GM12801 (cell line): ENCODE measurements around the gene DDR1.

Experiments
- TF ChIP-seq, protein P1 (sequence below): IDR thresholded peaks from one replicate; pipeline ENCODE4 v1.5.1; 2011; ENCODE audit warnings: control low read depth; ENCODE audit not compliant: insufficient read length; ENCODE audit errors: extremely low read depth

Gene DDR1

DNA sequence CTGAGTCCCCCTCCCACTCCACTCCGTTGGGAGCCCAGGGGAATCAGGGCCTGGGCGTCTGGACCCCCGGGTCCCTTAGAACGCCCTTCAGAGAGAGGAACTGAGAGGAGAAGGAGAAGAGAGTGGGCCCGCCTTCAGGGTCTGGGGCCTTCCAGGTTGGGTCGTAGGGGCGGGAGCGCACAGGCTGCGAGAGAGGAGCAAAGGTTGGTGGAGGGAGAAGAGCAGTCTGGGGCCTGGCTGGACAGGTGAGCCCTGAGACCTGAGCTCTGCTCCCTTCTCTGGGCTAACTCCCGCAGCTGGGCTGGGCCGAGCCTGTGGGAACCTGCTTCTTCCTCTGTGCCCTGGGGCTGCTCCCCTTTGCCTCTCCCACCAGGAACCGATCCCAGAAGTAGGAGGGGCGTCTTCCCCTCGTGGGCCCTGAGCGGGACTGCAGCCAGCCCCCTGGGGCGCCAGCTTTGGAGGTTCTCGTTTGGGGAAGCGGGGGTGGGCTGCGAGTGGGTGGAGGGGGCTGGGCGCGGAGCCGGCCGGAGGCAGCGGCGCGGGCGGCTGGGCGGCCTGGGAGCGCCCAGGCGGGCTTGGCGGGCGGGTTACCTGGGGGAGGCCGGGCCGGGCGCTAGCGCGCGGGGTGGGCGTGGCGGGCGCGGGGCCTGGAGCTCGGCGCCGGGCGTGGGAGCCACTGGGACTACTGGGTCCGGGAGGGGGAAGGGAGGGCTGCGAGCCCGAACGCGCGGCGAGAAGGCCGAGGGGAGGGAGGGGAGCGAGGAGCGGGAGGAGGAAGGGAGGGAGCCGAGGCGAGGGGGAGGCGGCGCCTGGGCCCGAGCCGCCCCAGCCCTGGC, at the start of gene DDR1:
DDR1 (plus strand) TSS at position 835 of the 836 bp plus-strand sequence. CDS start 4,211 bp downstream, outside the sequence.
- TF ChIP-seq, protein P1, sequence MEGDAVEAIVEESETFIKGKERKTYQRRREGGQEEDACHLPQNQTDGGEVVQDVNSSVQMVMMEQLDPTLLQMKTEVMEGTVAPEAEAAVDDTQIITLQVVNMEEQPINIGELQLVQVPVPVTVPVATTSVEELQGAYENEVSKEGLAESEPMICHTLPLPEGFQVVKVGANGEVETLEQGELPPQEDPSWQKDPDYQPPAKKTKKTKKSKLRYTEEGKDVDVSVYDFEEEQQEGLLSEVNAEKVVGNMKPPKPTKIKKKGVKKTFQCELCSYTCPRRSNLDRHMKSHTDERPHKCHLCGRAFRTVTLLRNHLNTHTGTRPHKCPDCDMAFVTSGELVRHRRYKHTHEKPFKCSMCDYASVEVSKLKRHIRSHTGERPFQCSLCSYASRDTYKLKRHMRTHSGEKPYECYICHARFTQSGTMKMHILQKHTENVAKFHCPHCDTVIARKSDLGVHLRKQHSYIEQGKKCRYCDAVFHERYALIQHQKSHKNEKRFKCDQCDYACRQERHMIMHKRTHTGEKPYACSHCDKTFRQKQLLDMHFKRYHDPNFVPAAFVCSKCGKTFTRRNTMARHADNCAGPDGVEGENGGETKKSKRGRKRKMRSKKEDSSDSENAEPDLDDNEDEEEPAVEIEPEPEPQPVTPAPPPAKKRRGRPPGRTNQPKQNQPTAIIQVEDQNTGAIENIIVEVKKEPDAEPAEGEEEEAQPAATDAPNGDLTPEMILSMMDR = no peak

DNA sequence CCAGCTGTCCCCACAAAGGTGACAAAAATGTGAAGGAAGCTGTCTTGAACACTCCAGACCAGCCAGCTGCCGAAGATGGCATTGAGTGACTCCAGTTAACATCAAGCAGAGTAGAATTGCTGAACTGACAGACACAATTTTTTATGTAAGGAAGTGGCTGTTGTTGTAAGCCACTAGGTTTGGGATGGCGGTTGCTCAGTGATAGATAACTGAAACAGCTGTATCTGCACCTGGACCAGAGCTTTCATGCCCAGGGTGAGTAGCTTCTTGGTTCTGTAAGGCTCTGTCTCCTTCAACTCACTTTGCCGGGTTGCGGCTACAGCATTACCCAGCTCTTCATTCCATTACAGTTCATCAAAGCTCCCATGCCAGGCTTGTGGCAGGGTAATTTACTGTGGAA, 49.7 kb upstream of the DDR1 start:
- TF ChIP-seq, protein P1 = no peak

DNA sequence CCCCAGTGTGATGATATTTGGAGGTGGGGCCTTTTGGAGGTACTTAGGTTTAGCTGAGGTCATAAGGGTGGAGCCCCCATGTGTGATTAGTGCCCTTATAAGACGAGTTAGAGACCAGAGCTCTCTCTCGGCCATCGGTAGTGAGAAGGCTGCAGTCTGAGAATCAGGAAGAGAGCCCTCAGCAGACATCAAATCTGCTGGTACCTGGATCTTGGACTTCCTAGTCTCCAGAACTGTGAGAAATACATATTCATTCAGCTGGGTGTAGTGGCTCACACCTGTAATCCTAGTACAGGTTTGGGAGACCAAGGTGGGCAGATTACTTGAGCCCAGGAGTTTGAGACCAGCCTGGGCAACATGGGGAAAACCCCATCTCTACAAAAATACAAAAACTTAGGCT, 48.7 kb upstream of the DDR1 start:
- TF ChIP-seq, protein P1 = no peak

DNA sequence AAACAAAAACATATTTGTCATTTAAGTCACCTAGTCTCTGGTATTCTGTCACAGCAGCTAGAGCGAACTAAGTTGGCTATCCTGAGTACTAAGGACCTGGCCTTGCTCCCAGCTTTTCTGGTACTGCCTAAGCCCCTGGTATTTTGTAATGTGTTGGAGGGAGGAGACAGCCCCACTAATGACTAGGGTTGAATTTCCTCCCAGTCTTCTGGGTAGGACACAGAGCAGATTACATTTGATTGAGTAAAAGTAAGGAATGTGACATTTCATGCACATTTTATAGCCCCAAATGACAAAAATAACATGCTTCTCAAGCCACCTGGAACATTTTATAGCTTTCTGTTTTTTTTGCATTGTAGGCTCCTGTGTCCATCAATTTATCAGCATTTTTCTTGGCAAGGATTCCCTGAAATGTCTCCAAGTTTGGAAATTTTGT, 47.9 kb upstream of the DDR1 start:
- TF ChIP-seq, protein P1 = no peak

DNA sequence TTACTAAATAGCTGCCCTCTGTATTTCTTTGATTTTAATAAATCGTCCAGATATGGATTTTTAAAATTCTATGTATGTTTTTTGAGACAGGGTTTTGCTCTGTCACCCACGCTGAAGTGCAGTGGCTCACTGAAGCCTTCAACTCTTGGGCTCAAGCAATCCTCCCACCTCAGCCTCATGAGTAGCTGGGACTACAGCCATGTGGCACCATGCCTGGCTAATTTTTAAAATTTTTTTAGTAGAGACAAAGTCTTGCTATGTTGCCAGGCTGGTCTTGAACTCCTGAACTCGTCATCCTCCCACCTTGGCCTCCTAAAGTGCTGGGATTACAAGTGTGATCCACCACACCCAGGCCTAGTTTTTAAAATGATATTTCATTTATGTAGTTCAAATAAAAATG, 47.4 kb upstream of the DDR1 start:
- TF ChIP-seq, protein P1 = no peak

DNA sequence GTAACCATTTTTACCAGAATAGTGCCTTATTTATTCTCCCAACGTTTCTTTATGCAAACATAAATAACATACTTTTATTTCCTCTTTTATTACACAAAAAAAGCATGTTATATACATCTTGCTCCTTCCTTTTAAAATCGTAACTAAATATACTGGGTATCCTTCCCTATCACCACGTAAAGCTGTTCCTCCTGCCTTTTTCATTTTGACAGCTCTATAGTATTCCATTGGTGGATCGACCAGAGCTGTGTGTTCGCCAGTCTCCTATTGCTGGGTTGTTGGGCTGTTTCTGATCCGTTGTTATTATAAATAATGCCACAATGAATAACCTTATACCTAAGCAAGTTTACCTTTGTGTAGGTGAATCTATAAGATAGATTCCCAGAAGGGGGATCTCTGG, 46.9 kb upstream of the DDR1 start:
- TF ChIP-seq, protein P1 = no peak

DNA sequence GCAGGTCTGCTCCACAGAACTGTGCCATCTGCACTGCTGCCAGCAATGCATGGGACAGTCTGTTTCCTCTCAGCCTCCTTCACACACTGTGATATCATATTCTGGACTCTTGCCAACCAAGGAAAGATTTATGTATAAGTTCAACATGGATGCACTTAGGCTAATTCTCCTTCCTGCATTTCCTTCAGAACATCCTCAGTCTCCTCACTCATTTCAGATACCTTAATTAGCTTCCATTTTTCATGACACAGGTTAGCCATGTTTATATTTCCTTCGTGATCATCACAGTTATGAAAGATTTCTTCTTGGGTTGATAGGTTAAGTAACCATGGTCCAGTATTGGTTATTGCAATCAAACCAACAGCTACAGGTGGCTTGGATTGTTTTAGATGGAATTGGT, 46.4 kb upstream of the DDR1 start:
- TF ChIP-seq, protein P1 = no peak
